HepG2 (cell line): Measurements from ENCODE around the gene FMOD.

Source experiments
- BHLHE40 ChIP-seq: IDR thresholded peaks from 2 replicates; pipeline ENCODE4 v1.6.1; 2011; ENCODE audit warnings: low read length, improper control_type of control experiment
- CCAR2 ChIP-seq: fragments of 200-400 bp; formaldehyde crosslinking; optimal IDR thresholded peaks from 2 replicates; pipeline ENCODE3; 2018; ENCODE audit warnings: low read depth, mild to moderate bottlenecking, low read length, moderate library complexity
- CHD2 ChIP-seq: IDR thresholded peaks from 2 replicates; pipeline ENCODE4 v1.6.1; 2011; ENCODE audit warnings: low read depth, low read length, improper control_type of control experiment
- CTCF ChIP-seq: sonication (generic); formaldehyde crosslinking; IDR thresholded peaks from 2 replicates; pipeline ENCODE4 v1.5.0; 2020; ENCODE audit warnings: mild to moderate bottlenecking, missing genetic modification reagents, moderate library complexity
- JUN ChIP-seq: sonication (generic); formaldehyde crosslinking; IDR thresholded peaks from 2 replicates; pipeline ENCODE4 v1.4.0; 2020; ENCODE audit warnings: mild to moderate bottlenecking, missing genetic modification reagents
- PAXIP1 ChIP-seq: sonication (generic); formaldehyde crosslinking; conservative IDR thresholded peaks from 2 replicates; pipeline ENCODE4 v1.4.0; 2020; ENCODE audit warnings: mild to moderate bottlenecking, missing genetic modification reagents, moderate library complexity
- PREB ChIP-seq: sonication (generic); formaldehyde crosslinking; IDR thresholded peaks from 2 replicates; pipeline ENCODE4 v1.4.0; 2020; ENCODE audit warnings: missing genetic modification reagents
- SIX1 ChIP-seq: sonication (generic); formaldehyde crosslinking; IDR thresholded peaks from 2 replicates; pipeline ENCODE4 v1.4.0; 2020; ENCODE audit warnings: missing genetic modification reagents, borderline replicate concordance
- SMC3 ChIP-seq: IDR thresholded peaks from 2 replicates; pipeline ENCODE4 v1.6.1; 2011; ENCODE audit warnings: low read length, improper control_type of control experiment
- SRF ChIP-seq: IDR thresholded peaks from 2 replicates; pipeline ENCODE4 v1.6.1; 2011; ENCODE audit warnings: mild to moderate bottlenecking, low read depth, low read length, moderate library complexity
- TBP ChIP-seq: sonication (generic); formaldehyde crosslinking; IDR thresholded peaks from 2 replicates; pipeline ENCODE4 v1.5.0; 2020; ENCODE audit warnings: missing genetic modification reagents
- ZNF280D ChIP-seq: sonication (generic); formaldehyde crosslinking; IDR thresholded peaks from 2 replicates; pipeline ENCODE4 v1.5.1; 2020; ENCODE audit warnings: mild to moderate bottlenecking, missing genetic modification reagents
- ZNF800 ChIP-seq: sonication (generic); formaldehyde crosslinking; IDR thresholded peaks from 2 replicates; pipeline ENCODE4 v1.4.0; 2020; ENCODE audit warnings: missing genetic modification reagents

- no peak for TF ChIP-seq CTCF
- TF ChIP-seq SRF: no peak
- TF ChIP-seq PAXIP1 (CRISPR knock-in tag): no peak; the same call in 1 of the 2 replicates
- TF ChIP-seq JUN (CRISPR knock-in tag): no peak
- no peak for TF ChIP-seq SIX1 (CRISPR knock-in tag)
- no peak for TF ChIP-seq SMC3
- TF ChIP-seq ZNF800 (CRISPR knock-in tag): no peak
- TF ChIP-seq ZNF280D (CRISPR knock-in tag): no peak
- TF ChIP-seq TBP (CRISPR knock-in tag): no peak
- TF ChIP-seq CCAR2: no peak
- no peak for TF ChIP-seq BHLHE40
- no peak for TF ChIP-seq CHD2
- TF ChIP-seq PREB (CRISPR knock-in tag): no peak
Measured at GRCh38 chr1:203326830-203327683, 23.9 kb downstream of the FMOD start.
